MCF 10A (cell line): ENCODE data around the gene PDYN. TPM values are rescaled to one million over a fixed set of nuclear protein-coding genes. Genes with fewer than 3 reads are reported as not detected.

Source experiments
- BruUV-seq: library from RNA; stranded (reverse); fragments of 400-500 nt; replicated peaks from 2 replicates; lab custom pipeline; 2021; lab: Mats Ljungman, UMichigan
- CTCF ChIA-PET: fragments of 300-600 bp; sonication (Branson Sonifier 250); formaldehyde crosslinking; extraction: SDS; loops from one replicate; lab custom pipeline; 2021; ENCODE audit warnings: antibody characterized with exemption, inconsistent platforms; lab: Yijun Ruan, JAX
- POLR2A ChIA-PET: fragments of 300-600, 350-650 bp; sonication (Branson Sonifier 250); formaldehyde crosslinking; extraction: SDS; loops from one replicate; lab custom pipeline; 2020; ENCODE audit warnings: antibody characterized with exemption, inconsistent platforms; lab: Yijun Ruan, JAX
- DNase-seq: peaks from one replicate; pipeline ENCODE4 v3.0.0-alpha.2; 2018; ENCODE audit not compliant: unreplicated experiment
- H3K27ac Mint-ChIP-seq: one replicate; pipeline ENCODE4 v1.8.0; 2022; ENCODE audit warnings: mild to moderate bottlenecking, low read depth, mixed read lengths; ENCODE audit not compliant: unreplicated experiment
- H3K27me3 Mint-ChIP-seq: one replicate; pipeline ENCODE4 v1.8.0; 2022; ENCODE audit warnings: mixed read lengths; ENCODE audit not compliant: insufficient read depth, unreplicated experiment
- H3K36me3 Mint-ChIP-seq: one replicate; pipeline ENCODE4 v1.8.0; 2022; ENCODE audit warnings: mild to moderate bottlenecking, moderate library complexity, mixed read lengths; ENCODE audit not compliant: insufficient read depth, unreplicated experiment
- H3K4me1 Mint-ChIP-seq: one replicate; pipeline ENCODE4 v1.8.0; 2022; ENCODE audit warnings: mixed read lengths; ENCODE audit not compliant: insufficient read depth, unreplicated experiment
- H3K4me3 Mint-ChIP-seq: one replicate; pipeline ENCODE4 v1.8.0; 2022; ENCODE audit warnings: mild to moderate bottlenecking, moderate library complexity, mixed read lengths; ENCODE audit not compliant: unreplicated experiment
- H3K9me3 Mint-ChIP-seq: one replicate; pipeline ENCODE4 v1.8.0; 2022; ENCODE audit warnings: mixed read lengths; ENCODE audit not compliant: unreplicated experiment
- intact Hi-C: fragments of 100-400 bp; cut with micrococcal nuclease; formaldehyde crosslinking; loops from 2 replicates; pipeline ENCODE4 v1.14.1; 2022
- total RNA-seq: library from RNA; stranded (reverse); gene quantifications from 2 replicates; pipeline ENCODE4 v1.2.3, GENCODE V29; 2022
- TF ChIP-seq, protein P1 (sequence below): fragments of 200-600 bp; IDR thresholded peaks from one replicate; pipeline ENCODE4 v1.8.0; 2022; ENCODE audit warnings: antibody characterized with exemption, mild to moderate bottlenecking; ENCODE audit not compliant: unreplicated experiment

The PDYN gene
- total RNA-seq, 1 experiment from 2014 or later: not detected

DNA sequence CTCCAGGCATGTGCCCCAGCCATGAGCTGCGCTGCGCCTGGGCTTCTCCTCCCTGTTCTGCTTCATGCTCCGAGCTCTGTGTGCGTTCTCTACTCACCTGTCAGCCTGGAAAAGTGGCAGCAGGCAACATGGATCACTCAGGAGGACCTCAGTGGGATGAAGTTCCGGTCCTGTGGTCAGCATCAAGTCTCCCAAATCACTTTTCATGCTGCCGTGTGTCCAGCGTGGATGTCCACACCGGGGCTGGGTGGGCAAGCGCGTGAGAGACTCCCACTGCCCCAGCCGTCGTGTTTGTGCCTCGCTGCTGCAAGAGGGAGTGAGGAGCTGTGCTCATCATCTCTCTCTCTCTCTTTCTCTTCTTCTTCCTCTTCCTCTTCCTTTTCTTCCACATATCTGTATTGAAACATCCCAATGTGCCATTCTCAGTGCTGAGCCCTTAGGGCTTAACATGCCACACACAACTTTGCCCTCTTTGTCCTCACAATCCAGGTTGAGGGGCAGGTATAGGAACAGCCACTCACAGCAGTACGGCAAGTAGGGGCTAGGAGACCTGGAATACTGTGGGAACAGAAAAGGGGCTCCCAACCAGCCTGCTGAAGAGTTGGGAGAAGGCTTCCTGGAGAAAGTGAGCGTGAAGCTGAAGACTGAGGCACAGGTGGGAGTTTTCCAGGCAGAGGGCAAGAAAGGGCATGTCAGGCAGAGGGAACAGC, 3.8 kb upstream of the PDYN start:
- H3K27me3 Mint-ChIP-seq: peaks cover 91% of the 10 kb centered on the region
- ChIA-PET POLR2A (no interaction called here), CTCF (interaction anchor here (0.6 to 3.0 kb wide), 2 partner anchors 9 to 381 kb away, joined by 3 to 16 read pairs; no protein-coding TSS in a partner anchor)
- TF ChIP-seq, protein P1, sequence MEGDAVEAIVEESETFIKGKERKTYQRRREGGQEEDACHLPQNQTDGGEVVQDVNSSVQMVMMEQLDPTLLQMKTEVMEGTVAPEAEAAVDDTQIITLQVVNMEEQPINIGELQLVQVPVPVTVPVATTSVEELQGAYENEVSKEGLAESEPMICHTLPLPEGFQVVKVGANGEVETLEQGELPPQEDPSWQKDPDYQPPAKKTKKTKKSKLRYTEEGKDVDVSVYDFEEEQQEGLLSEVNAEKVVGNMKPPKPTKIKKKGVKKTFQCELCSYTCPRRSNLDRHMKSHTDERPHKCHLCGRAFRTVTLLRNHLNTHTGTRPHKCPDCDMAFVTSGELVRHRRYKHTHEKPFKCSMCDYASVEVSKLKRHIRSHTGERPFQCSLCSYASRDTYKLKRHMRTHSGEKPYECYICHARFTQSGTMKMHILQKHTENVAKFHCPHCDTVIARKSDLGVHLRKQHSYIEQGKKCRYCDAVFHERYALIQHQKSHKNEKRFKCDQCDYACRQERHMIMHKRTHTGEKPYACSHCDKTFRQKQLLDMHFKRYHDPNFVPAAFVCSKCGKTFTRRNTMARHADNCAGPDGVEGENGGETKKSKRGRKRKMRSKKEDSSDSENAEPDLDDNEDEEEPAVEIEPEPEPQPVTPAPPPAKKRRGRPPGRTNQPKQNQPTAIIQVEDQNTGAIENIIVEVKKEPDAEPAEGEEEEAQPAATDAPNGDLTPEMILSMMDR: no peak
- no peak overlapping the region for H3K4me3 Mint-ChIP-seq
- no peak overlapping the region for H3K27ac Mint-ChIP-seq
- H3K36me3 Mint-ChIP-seq: no peaks in the 10 kb centered on the region
- BruUV-seq: no TSS peak
- peaks cover 6% of the 10 kb centered on the region for H3K4me1 Mint-ChIP-seq
- DNase-seq: no peak
- intact Hi-C loops: no loop called here
- no peaks in the 10 kb centered on the region for H3K9me3 Mint-ChIP-seq

GRCh38 chr20:1995531-1996310, 1.9 kb upstream of the PDYN start:
- no peak for DNase-seq
- Mint-ChIP-seq H3K4me3 (no peak overlapping the region), H3K36me3 (no peaks in the 10 kb centered on the region), H3K4me1 (peaks cover 6% of the 10 kb centered on the region), H3K27ac (no peak overlapping the region), H3K9me3 (no peaks in the 10 kb centered on the region), H3K27me3 (peaks cover 92% of the 10 kb centered on the region)
- ChIA-PET CTCF (interaction anchor here (0.6 to 3.0 kb wide), 3 partner anchors 11 to 456 kb away, joined by 3 to 16 read pairs (median 3); no protein-coding TSS in a partner anchor), POLR2A (no interaction called here)
- no TSS peak for BruUV-seq
- TF ChIP-seq, protein P1: no peak
- intact Hi-C loops: no loop called here

DNA sequence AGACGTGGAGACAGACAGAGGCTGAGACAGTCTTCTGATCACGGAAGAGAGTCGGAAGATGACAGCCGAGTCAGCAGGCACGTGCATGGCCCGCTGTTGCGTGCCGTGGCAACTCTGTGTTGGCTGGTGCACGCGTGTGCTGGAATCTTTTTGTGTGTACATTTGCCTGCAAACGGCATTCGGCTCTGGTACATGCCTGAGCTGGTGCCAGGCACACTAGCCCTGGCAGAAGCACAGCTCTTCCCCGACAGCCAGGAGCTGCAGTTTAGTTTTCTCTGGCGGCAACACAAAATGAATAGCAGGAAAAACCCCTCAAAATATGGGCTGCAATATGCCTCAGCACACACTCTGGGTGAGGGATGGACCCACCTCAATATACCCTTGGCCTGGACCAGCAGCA, 769 bp upstream of the PDYN start:
- Mint-ChIP-seq H3K4me3 (no peak overlapping the region), H3K9me3 (no peaks in the 10 kb centered on the region), H3K36me3 (no peaks in the 10 kb centered on the region), H3K27ac (no peak overlapping the region), H3K27me3 (peaks cover 98% of the 10 kb centered on the region), H3K4me1 (peaks cover 6% of the 10 kb centered on the region)
- intact Hi-C loops: no loop called here
- no peak for DNase-seq
- CTCF ChIA-PET: interaction anchor here (0.8 kb wide), 1 partner anchor 28 kb away, joined by 3 read pairs; no protein-coding TSS in a partner anchor
- TF ChIP-seq, protein P1: no peak
- BruUV-seq: no TSS peak
- POLR2A ChIA-PET: no interaction called here
